GM19438 (cell line): ENCODE data around the gene HSFX1.
A peak's percentile ranks its signal among the peaks of the same experiment; 100 is the strongest.
"Not testable (repeated sequence)": the region's sequence is repeated elsewhere in the genome, so short reads cannot be mapped to it uniquely, and the experiment has no call there.

Experiments used
- ATAC-seq: cut with Tn5 transposase; IDR thresholded peaks from one replicate; pipeline ENCODE4 v1.9.1; 2021; ENCODE audit warnings: low read depth; ENCODE audit not compliant: unreplicated experiment

HSFX1 gene, protein sequence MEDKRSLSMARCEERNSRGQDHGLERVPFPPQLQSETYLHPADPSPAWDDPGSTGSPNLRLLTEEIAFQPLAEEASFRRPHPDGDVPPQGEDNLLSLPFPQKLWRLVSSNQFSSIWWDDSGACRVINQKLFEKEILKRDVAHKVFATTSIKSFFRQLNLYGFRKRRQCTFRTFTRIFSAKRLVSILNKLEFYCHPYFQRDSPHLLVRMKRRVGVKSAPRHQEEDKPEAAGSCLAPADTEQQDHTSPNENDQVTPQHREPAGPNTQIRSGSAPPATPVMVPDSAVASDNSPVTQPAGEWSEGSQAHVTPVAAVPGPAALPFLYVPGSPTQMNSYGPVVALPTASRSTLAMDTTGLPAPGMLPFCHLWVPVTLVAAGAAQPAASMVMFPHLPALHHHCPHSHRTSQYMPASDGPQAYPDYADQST

DNA sequence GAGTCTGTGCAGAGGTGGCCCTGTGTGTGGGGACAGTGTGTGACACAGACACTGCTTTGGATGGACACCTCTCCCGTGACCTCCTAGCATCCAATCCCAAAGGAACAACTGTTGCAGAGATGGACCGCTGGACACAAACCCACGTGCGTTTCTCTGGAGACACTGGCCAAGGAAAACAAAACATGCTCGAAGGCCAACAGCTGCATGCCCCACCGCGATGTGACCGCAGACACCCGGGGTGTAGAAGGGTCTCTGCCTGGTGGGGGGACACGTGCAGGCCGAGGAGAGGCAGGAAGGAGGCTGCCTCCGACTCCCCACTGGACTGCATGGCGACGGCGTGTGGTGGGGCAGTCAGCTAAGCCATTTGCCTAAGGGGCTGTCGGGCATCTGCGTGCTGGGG is at the start of gene HSFX1:
Gene HSFX1, plus strand, starts transcription at position 301 of the 400 bp plus-strand sequence. CDS start 614 bp downstream, outside the sequence.
- ATAC-seq, result not testable (repeated sequence)

DNA sequence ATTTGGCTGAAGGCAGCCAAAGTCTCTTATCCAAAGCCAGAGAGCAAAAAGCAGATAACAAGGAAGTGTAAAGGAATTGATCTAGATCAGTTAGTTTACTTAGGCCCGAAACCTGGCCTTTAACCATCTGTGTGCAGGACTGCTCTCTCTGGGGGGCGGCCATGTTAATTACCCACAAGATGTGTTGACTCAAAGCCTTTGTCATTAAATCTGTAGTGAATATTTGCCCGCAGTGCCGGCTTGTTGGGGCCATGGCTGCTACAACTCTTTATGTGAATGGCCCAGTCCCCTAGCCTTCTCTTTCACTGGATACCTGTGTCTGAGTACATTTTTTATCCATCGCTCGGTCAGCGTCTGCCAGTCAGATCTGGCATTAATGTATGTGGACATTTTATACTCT is 46.6 kb upstream of the HSFX1 start:
- not testable (repeated sequence) for ATAC-seq

DNA sequence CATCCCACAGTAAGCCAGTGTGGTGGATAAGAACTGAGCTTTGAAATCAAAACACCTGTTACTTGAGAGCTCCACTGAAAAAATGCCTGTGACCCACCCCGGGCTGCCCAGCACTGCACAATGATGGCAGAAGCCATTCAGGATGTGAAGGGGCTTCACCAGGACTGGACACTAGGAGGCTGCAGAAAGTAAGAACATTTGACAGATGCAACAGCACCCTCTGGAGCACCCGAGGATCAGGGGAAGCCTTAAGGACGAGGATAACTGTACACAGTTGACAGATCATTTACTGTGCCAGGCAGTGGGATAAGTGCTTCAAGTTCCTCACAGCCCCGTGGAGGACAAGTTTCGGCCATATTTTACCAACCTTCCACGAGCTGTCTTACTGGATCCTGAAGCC is 31.6 kb upstream of the HSFX1 start:
- not testable (repeated sequence) for ATAC-seq

GRCh38 chrX:149746390-149747007 is 27.4 kb upstream of the HSFX1 start:
- not testable (repeated sequence) for ATAC-seq

DNA sequence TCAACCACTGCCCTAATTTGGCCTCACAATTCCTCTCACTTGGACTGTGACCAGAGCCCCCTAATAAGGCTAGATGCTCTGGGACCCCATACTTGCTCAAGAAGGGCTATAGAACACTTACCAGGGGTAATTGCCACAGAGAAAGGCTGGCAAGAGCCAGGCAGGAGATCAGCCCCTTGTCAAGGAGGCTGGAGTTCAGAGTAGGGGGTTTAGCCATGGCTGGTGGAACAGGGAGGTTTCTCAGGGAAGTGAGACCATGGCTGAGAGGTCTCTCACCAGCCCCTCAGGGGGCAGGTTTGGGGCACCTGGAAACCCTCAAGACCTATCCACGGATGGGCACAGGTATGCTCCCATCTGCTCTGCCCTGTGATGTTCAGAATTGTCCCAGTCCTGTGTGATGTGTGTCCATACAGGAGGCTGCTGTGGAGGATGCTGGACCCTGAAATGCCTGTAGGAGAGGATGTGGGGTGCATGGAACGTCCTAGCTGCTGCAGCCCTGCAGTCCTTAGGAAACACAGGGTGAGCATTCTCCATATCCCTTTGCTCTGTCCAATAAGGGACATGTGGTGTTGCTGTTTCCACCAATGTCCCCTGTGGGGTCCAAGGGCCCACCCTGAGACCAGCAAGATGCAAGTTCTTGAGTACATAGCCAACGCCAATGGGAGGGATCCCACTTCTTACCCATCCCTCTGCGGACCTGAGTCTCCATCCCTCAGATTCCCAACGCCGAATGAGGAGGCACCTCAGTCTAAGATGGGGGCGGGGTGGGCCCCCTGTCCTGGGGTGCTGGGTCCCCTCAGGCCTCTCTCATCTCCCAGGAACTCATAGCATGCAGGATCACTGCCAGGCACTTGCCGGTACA is 16.4 kb upstream of the HSFX1 start:
- no peak for ATAC-seq

DNA sequence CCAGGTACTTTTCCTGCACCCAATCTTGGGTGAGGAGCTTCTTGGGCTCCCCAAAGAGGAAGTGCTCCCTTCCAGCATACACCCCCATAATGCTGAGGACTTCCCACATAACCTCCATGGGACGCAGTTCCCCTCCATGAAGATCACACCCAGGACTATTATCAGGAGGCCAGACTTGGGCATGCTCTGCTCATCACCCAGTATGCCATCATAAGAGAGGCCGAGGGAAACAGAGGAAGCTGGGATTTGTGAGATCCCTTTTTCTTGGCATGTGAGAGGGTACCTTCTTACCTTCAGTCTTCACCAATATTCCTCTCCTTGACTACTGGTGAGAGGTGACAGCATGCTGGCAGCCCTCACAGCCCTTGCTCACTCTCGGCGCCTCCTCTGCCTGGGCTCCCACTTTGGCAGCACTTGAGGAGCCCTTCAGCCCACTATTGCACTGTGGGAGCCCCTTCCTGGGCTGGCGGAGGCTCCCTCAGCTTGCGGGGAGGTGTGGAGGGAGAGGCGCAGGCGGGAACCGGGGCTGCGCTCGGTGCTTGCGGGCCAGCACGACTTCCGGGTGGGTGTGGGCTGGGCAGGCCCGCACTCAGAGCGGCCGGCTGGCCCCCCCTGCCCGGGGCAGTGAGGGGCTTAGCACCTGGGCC is 15.7 kb upstream of the HSFX1 start:
- ATAC-seq, result no peak

DNA sequence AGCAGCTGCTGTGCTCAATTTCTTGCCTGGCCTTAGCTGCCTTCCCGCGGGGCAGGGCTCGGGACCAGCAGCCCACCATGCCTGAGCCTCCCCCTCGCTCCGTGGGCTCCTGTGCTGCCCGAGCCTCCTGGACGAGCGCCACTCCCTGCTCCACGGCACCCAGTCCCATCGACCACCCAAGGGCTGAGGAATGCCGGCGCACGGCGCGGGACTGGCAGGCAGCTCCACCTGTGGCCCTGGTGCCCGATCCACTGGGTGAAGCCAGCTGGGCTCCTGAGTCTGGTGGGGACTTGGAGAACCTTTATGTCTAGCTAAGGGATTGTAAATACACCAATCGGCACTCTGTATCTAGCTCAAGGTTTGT is 15.2 kb upstream of the HSFX1 start:
- not testable (repeated sequence) for ATAC-seq

- no peak for ATAC-seq
These were observed 14.0 kb upstream of the HSFX1 start for GRCh38 chrX:149759824-149760223.

- ATAC-seq, result no peak
These were observed 12.9 kb upstream of the HSFX1 start for GRCh38 chrX:149760965-149761364.

DNA sequence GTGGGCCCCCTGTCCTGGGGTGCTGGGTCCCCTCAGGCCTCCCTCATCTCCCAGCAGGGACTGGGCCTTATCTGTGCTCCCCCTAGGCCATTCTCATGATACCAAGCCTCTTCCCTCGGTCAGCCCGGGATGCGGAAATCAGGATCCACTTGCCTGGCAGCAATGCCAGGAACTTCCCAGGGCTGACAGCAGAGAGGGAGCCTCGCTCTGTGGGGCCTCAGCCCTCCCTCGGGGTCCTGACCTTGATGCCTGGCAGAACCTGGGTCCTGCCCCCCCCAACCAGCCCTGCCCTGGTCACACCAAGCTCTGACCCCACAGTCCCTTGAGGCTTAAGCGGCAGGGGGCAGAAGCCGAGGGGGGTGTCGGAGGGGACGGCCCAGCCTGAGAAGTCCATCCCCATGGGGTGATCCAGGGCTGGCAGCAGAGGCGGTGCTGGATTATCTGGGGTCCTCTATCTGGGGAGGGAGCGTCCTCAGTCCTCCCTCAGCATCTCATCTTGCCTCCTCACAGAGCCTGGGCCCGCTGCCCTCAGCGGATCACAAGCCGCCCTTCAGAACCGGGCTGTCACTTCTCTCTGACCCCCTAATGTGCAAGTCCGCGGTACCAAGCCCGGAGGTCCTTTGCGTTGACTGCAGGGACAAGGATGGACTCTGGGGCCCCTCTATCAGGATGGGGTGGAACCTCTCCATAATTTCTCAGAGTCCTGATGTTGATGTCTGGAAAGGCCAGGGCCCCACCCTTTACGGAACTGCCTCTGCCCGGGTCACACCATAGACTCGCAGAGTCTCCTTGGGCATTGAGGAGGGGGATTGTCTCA is 11.8 kb upstream of the HSFX1 start:
- not testable (repeated sequence) for ATAC-seq

- no peak for ATAC-seq
These were observed 10.9 kb upstream of the HSFX1 start for GRCh38 chrX:149762696-149763614.

DNA sequence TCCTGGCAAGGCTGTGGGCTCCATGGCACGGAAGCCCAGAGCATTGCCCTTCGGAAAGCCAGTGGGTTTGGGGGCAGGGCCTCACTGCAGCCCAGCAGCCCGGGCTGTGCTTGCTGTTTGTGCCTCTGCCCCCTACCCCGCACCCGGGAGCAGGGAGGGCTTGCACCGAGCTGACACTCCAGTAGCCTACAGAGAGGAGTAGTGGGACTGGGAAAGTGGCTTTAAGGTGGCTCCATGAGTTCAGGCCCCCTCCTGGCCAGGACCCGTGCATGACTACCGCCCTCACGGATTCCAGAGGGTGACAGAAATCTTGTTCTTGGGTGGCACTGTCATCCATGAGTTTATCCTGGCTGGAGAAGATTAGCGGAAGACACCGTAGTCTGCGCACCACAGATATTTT is 3.5 kb upstream of the HSFX1 start:
- ATAC-seq, result not testable (repeated sequence)

- ATAC-seq, result not testable (repeated sequence)
These were observed 842 bp upstream of the HSFX1 start for GRCh38 chrX:149773026-149773425.

DNA sequence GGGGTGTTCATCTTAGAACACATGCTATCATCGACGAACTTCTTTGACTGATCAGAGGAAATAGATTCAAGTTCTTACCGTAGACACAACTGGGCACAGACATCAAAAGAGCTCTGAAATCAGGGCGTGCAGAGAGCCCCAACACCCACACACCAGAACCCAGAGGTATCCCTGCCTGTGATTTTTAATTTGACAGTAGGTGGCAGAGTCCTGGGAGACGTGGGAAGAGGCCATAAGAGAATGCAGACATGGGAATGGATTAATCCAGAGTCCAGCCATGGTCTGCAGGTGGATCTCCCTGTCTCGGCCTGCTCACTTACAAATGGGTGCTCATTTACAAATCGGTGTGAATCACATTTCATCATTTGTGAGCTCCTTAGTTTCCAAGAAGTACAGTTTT is 4.1 kb downstream of the HSFX1 start:
- not testable (repeated sequence) for ATAC-seq

GRCh38 chrX:149781727-149782126 is 7.9 kb downstream of the HSFX1 start, which contains the start of gene MAGEA9:
Gene MAGEA9, plus strand, starts transcription at chrX:149781930. Its CDS starts 4,281 bp downstream, at chrX:149786211.
- ATAC-seq, result not testable (repeated sequence)

DNA sequence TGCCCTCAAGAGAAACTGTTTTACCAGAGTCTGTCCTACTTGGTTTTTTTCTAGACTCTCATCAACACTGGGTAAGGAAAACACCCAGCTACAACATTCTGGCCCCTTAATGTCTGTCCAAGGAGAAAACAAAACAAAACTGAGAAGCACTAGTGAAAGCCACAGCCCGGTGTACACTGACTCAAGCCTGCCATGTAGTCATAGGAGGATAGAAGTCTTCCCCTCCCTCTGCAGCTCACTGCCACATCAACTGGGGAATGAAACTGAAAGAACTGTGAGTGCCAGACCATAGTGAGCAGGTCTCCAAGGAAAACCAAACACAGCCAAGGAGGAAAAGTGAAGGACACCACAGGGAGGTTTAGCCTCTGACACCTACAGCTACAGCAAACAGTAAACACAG is 21.7 kb downstream of the HSFX1 start:
- peak; percentile 97 for ATAC-seq

- ATAC-seq, result no peak
These were observed 25.3 kb downstream of the HSFX1 start for GRCh38 chrX:149799095-149799714.

DNA sequence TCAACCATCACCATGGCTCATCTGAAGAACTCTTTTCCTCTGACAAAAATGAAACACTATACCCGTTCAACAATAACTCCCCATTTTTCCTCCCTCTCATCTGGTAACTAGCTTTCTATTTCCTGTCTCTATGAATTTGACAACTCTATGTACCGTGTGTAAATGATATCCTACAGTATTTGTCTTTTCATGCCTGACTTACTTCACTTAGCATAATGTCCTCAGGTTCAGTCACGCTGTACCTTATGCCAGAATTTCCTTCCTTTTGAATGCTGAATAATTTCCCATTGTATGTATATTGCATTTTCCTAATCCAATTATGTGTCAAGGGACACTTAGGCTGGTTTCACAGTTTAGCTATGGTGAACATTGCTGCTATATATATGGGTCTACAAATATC is 26.1 kb downstream of the HSFX1 start:
- no peak for ATAC-seq
